Kidney (tissue), 14 donors: ENCODE data around the gene MASP2. TPM values are rescaled to one million over a fixed set of nuclear protein-coding genes. Genes with fewer than 3 reads are reported as not detected.

ENCODE experiments used
- DNase-seq, 5 donors: peaks; one replicate each; pipeline ENCODE4 v3.0.0-alpha.2; 2013 to 2020
- FAIRE-seq: peaks from 2 replicates; lab custom pipeline; 2012; peaks lifted over from hg19 to GRCh38; lab: Jason Lieb, UNC
- H3K27ac ChIP-seq, 2 donors: one replicate each; pipeline ENCODE4 v1.7.0; 2013; ENCODE audit warnings: low read depth in 2 of 2, low read length in 2 of 2, inconsistent platforms in 1 of 2
- H3K27me3 ChIP-seq: one replicate; pipeline ENCODE4 v1.7.1; 2013; ENCODE audit warnings: low read length, inconsistent platforms; ENCODE audit not compliant: control insufficient read depth, insufficient read depth
- H3K36me3 ChIP-seq, 3 donors: one replicate each; pipeline versions ENCODE4 v1.7.0 to v1.7.1; 2013; ENCODE audit warnings: low read length in 3 of 3, control low read depth in 1 of 3, inconsistent platforms in 1 of 3; ENCODE audit not compliant: insufficient read depth in 3 of 3, control insufficient read depth in 2 of 3
- H3K4me1 ChIP-seq, 3 donors: one replicate each; pipeline versions ENCODE4 v1.7.0 to v1.7.1; 2013; ENCODE audit warnings: low read length in 3 of 3, inconsistent platforms in 1 of 3, low read depth in 1 of 3; ENCODE audit not compliant: control insufficient read depth in 2 of 3, insufficient read depth in 2 of 3
- H3K4me3 ChIP-seq, 3 donors: one replicate each; pipeline versions ENCODE4 v1.7.0 to v1.8.1; 2013; ENCODE audit warnings: low read length in 3 of 3, control low read depth in 1 of 3, inconsistent platforms in 1 of 3
- H3K9ac ChIP-seq, 3 donors: one replicate each; pipeline versions ENCODE4 v1.7.0 to v1.7.1; 2013; ENCODE audit warnings: low read length in 3 of 3, control low read depth in 1 of 3, inconsistent platforms in 1 of 3
- H3K9me3 ChIP-seq, 3 donors: one replicate each; pipeline versions ENCODE4 v1.7.0 to v1.7.1; 2013; ENCODE audit warnings: low read length in 3 of 3, control low read depth in 1 of 3, inconsistent platforms in 1 of 3; ENCODE audit not compliant: control insufficient read depth in 2 of 3, insufficient read depth in 1 of 3
- intact Hi-C: fragments of 100-400 bp; cut with DNase I; formaldehyde crosslinking; loops from one replicate; pipeline ENCODE4 v1.11.1; 2022
- polyA plus RNA-seq: library from polyadenylated mRNA; stranded (reverse); fragments of 350-450 nt; fragmentation: Illumina TruSeq; extraction: RNeasy Lipid Tissue Mini Kit (QIAGEN cat#74804); gene quantifications from one replicate; pipeline ENCODE4 v1.2.3, GENCODE V29; 2014; ENCODE audit warnings: low read depth, low replicate concordance; ENCODE audit not compliant: insufficient read depth
- total RNA-seq: library from RNA; stranded (reverse); fragmentation: NEBNext Ultra II Directional; extraction: Animal tissue kit (Norgen Biotek cat#: 25700); gene quantifications from one replicate; pipeline ENCODE4 v1.2.1, GENCODE V29; 2021
- TF ChIP-seq, protein P1 (sequence below): IDR thresholded peaks from 3 replicates; pipeline ENCODE4 v1.5.1; 2012; ENCODE audit warnings: mild to moderate bottlenecking, moderate library complexity, borderline replicate concordance; ENCODE audit not compliant: insufficient read depth; ENCODE audit errors: extremely low read depth
- donor health status: control.
- donor health status: control.
- donor health status: control.
- donor health status: control.
- donor health status: control.
- donor health status: DM: yes; HTN: yes; CAD: no.
- donor health status: Normal renal cell carcinoma (clear cell type).

The MASP2 gene
- total and polyA plus RNA-seq, 2 donors from 2014 or later = not detected

DNA sequence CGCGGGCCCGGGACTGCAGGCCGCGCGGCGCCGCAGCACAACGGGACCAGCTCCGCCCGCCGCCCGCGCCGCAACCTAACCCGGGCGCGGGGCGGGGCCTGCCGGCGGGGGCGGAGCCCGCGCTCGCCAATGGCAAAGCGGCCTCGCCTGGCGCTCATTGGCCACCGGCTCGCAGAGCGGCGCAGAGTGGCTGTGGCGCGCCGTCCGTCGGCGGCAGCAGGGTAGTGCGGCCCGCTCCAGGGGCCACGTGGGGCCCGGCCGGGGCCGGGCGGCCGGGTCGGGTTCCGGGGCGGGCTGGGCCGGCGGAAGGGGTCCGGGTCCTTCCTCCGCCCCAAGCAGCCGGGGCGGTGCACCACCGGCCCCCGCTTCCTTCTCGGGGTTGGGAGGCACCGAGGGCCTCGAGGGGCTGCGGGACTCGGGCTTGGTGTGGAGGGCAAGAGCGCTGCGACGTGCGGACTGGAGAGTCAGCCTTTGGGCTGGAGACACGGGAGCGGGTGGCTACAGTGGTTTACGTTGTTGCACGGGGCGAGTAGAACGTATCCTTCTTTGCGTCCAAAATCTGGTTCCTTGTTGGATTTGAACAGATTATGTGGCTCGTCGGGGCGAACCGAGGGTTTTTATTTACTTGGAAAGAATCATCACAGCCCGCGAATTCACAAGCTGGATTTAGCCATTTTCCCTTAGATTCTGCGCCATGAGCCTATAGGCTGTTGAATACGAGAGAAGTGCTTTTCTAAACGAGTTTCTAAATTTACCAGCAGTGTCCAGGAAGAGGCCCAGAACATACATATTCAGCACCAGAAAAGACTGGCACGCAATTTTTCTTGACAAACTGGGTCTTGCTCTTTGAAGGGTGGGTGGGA is 13.2 kb upstream of the MASP2 start, which contains the start of gene SRM:
TSS of gene SRM (minus strand) at position 51 of the 863 bp plus-strand sequence. CDS start 75 bp downstream, outside the sequence.
- TF ChIP-seq, protein P1, sequence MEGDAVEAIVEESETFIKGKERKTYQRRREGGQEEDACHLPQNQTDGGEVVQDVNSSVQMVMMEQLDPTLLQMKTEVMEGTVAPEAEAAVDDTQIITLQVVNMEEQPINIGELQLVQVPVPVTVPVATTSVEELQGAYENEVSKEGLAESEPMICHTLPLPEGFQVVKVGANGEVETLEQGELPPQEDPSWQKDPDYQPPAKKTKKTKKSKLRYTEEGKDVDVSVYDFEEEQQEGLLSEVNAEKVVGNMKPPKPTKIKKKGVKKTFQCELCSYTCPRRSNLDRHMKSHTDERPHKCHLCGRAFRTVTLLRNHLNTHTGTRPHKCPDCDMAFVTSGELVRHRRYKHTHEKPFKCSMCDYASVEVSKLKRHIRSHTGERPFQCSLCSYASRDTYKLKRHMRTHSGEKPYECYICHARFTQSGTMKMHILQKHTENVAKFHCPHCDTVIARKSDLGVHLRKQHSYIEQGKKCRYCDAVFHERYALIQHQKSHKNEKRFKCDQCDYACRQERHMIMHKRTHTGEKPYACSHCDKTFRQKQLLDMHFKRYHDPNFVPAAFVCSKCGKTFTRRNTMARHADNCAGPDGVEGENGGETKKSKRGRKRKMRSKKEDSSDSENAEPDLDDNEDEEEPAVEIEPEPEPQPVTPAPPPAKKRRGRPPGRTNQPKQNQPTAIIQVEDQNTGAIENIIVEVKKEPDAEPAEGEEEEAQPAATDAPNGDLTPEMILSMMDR = peak; percentile 37
- peak within 1 kb of the TSS; percentile 74 to 94 (median 74) for H3K4me3 ChIP-seq
- peak within 1 kb of the TSS in 1 of 2 donors; percentile 47 for H3K27ac ChIP-seq
- no peaks in the 10 kb centered on the region for H3K27me3 ChIP-seq
- FAIRE-seq = no peak
- H3K4me1 ChIP-seq = peaks cover 0 to 11% (median 4%) of the 10 kb centered on the region in 3 donors
- H3K9me3 ChIP-seq = no peaks in the 10 kb centered on the region
- intact Hi-C loops = no loop called here
- peaks cover 3 to 8% (median 4%) of the 10 kb centered on the region in 3 donors for H3K36me3 ChIP-seq
- H3K9ac ChIP-seq = peak within 1 kb of the TSS; percentile 73 to 84 (median 83)
- DNase-seq = peak; percentile 90 to 97 (median 95)

DNA sequence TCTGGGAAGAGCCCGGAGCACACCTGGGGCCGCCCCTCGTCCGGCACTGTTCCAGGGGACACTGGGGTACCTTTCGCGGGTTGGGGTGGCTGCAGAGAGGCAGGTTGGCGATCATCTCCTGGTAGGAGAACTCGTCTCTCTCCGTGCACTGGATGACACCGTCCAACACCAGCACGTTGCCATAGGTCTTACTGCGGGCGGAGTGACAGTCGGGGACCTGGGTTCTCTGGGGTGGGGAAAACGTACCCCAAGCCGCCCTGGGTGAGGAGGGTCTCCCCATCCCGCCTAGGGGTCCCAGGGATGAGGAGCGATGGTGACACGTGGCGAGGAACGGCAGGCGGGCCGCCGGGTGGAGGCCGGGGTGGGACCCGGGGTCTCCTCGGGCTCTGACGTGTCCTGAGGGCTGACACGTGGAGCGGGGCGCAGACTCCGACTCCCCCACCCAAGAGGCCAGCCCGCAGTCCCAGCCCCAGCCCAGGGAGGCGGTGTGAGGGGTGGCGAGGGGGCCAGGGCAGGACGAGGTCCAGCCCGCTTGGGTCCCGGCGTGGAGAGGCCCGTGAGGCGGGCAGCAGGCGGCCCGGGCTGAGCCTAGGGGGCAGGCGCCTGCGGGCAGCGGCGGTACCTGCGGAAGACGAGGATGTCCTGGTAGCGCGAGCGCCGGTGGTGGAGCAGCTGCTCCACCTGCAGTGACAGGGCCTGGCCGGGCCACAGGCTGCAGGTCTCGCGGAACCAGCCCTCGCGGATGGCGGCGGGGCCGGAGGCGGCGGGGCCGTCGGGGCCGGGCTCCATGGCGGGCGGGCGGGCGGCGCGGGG is 12.3 kb upstream of the MASP2 start:
- DNase-seq = peak in 2 of 5 donors; percentile 62 to 81

DNA sequence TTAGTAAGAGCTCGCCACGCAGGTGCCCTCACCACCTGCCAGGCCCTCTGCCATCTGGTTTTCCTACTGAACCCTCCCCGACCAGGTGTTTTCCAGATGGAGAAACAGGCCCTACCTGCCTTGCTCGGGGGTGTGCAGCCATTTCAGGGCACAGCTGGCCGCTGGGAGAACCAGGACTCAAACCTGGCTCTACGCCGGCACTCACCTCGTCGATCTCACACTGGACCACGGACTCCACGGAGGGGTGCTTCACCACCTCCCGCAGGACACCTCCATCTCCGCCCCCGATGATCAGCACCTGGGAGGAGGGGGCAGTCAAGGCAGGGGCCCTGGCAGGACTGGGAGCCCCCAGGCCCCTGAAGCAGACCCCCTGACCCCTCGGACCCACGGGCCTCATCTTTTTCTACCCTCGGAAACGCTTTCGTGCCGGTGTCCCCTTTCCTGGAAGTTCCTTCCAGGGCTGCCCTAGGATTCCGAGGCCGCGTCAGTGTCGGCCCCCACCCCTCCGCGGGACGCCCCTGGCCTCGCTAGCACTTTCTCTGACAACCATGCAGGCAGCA is 11.6 kb upstream of the MASP2 start:
- no peaks in the 10 kb centered on the region for H3K27me3 ChIP-seq
- FAIRE-seq (no peak), DNase-seq (peak in 1 of 5 donors; percentile 41)
- peak overlapping the region in 2 of 3 donors; percentile 64 to 73 for H3K4me3 ChIP-seq
- TF ChIP-seq, protein P1 = no peak
- peaks cover 0 to 11% (median 4%) of the 10 kb centered on the region in 3 donors for H3K4me1 ChIP-seq
- peak overlapping the region in 1 of 3 donors; percentile 56 for H3K9ac ChIP-seq
- H3K36me3 ChIP-seq = peaks cover 0 to 4% (median 3%) of the 10 kb centered on the region in 3 donors
- intact Hi-C loops = no loop called here
- no peaks in the 10 kb centered on the region for H3K9me3 ChIP-seq
- no peak overlapping the region for H3K27ac ChIP-seq

More for the DNA sequence above, 12.3 kb upstream of the MASP2 start:
- H3K27me3 ChIP-seq = no peaks in the 10 kb centered on the region
- no peak for FAIRE-seq
- H3K27ac ChIP-seq = no peak overlapping the region
- peaks cover 0 to 4% (median 3%) of the 10 kb centered on the region in 3 donors for H3K36me3 ChIP-seq
- intact Hi-C loops = no loop called here
- H3K4me1 ChIP-seq = peaks cover 0 to 11% (median 4%) of the 10 kb centered on the region in 3 donors
- H3K9ac ChIP-seq = peak overlapping the region in 2 of 3 donors; percentile 17 to 56
- TF ChIP-seq, protein P1 = no peak
- H3K9me3 ChIP-seq = no peaks in the 10 kb centered on the region
- H3K4me3 ChIP-seq = peak overlapping the region; percentile 50 to 73 (median 64)
